GM21825 (cell line): ENCODE measurements around the gene CHSY1.
A peak's percentile ranks its signal among the peaks of the same experiment; 100 is the strongest.
"Not testable (repeated sequence)": the region's sequence is repeated elsewhere in the genome, so short reads cannot be mapped to it uniquely, and the experiment has no call there.

Experiments
- ATAC-seq: cut with Tn5 transposase; IDR thresholded peaks from one replicate; pipeline ENCODE4 v1.9.1; 2021; ENCODE audit warnings: mild to moderate bottlenecking, moderate library complexity; ENCODE audit not compliant: unreplicated experiment

CHSY1 gene

GRCh38 chr15:101138913-101139880, 112.7 kb downstream of the CHSY1 start:
- ATAC-seq = peak; percentile 46

- no peak for ATAC-seq
Observed at GRCh38 chr15:101138086-101138660, 113.7 kb downstream of the CHSY1 start.

GRCh38 chr15:101137312-101137940, 114.4 kb downstream of the CHSY1 start:
- ATAC-seq = no peak

GRCh38 chr15:101136381-101137268, 115.2 kb downstream of the CHSY1 start:
- no peak for ATAC-seq

DNA sequence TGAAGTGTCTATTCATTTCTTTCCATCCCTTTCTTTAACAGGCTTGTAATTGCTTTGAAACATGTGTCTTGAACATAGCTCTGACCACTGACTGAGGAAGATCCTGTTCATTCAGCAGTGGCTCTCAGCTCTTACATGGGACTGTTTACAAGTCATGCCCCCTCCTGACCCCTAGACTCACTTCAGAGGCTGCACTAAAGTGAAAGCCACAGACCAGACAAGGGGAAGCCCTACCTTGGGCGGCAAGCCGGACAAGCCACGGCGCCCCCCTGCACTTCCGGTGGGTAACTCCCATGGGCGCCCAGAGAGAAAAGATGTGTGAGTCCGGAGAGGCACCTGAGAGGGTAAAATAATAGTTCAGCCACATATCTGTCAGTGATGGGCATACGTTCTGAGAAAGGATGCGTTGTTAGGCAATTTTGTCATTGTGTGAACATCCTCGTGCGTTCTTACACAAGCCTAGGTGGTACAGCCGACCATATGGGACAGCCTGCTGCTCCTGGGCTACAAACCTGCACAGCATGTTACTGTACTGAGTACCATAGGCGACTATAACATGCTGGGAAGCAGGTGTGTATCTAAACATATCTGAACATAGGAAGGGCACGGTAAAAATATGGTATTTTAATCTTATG, 116.2 kb downstream of the CHSY1 start:
- ATAC-seq = peak; percentile 83

DNA sequence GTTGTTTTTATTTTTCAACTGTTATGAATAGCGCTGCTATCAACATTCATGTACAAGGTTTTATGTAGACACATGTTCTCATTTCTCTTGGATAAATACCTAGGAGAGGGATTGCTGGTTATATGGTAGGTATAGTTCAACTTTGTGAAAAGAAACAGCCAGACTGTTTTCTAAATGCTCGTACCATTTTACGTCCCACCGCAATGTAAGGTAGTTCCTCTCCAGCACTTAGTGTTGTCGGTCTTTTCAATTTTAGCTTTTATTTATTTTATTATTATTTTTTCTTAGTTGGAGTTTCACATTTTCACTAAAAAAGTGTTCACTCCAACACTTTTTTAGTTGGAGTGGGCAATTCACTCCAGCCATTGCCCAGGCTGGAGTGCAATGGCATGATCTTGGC, 117.1 kb downstream of the CHSY1 start:
- no peak for ATAC-seq

DNA sequence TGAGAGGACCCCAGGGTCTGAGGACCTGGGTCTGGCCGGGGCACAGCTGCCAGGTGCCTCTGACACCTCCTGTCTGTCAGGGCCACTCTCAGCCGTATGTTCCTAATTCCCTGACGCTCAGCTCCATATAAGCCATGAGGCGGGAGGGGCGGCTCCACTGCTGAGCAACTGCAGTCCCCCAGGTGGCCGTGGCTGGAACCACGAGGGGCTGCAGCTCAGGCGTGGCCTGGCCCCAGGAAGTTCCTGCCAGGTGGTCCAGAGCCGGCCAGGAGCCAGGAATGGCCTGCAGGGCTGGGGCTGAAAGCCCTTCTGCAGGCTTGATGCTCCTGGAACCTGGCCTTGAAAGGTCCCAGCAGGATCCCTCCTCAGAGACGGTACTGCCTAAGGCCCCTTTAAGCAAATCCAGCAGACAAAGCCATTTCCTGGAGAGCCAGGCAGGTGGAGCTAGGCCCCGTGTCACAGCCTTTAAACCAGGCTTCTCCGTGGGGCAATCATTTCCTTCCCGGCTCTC, 118.0 kb downstream of the CHSY1 start:
- no peak for ATAC-seq

- no peak for ATAC-seq
Observed at GRCh38 chr15:101133181-101133460, 118.7 kb downstream of the CHSY1 start.

GRCh38 chr15:101132390-101133180, 119.3 kb downstream of the CHSY1 start:
- ATAC-seq = no peak

DNA sequence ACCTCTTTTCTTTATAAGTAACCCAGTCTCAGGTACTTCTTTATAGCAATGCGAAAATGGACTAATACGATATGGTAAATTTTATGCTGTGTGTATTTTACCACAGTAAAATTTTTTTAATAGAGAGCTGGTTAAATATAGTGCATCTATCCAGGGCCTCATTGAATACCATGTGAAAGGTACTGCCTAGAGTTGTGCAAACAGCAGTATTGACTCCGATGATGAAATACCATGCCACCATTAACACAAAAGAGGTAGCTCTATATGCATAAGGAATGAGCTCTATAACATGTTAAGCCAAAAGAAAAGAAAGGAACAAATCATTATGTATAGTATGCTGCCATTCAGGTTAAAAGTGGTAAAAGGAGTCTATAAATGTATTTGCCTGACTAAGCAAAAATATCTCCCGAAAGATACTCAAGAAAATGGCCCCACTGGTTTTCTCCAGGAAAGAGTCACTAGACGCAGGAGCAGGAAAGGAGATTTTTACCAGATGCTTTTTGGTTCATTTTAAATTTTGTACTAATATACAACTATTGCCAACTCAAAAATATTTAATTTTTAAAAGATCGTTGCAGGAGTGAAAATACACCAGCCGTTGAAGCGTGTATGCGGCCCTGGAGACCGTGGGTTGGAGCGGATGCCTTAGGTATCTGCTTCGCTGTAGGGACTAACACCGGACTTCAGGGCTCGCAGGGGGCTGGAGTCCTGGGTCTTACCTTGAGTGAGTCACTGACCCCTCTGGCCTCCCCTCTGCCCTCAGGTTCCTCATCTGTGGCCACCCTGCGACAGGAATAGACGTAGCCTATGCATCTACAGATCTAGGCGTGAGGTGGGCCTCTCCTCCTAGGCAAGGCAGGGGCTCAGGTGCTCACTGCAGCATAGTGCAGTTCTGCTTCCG, 120.1 kb downstream of the CHSY1 start:
- ATAC-seq = no peak

DNA sequence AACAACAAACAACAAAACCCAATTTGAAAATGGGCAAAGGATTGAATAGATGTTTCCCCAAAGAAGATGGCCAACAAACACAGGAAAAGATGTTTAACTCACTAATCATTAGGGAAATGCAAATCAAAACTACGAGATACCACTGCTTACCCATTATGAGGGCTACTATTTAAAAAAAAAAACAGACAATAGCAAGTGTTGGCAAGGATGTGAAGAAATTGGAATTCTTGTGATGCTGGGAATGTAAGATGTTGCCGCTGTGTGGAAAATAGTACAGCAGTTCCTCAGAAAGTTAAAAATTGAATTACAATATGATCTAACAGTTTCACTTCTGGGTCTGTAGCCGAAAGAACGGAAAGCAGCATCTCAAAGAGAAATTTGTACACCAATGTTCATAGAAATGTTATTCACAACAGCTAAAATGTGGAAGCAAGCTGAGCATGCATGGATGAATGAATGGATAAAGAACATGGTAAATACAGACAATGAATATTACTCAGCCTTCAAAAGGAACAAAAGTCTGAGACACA, 121.9 kb downstream of the CHSY1 start:
- no peak for ATAC-seq

DNA sequence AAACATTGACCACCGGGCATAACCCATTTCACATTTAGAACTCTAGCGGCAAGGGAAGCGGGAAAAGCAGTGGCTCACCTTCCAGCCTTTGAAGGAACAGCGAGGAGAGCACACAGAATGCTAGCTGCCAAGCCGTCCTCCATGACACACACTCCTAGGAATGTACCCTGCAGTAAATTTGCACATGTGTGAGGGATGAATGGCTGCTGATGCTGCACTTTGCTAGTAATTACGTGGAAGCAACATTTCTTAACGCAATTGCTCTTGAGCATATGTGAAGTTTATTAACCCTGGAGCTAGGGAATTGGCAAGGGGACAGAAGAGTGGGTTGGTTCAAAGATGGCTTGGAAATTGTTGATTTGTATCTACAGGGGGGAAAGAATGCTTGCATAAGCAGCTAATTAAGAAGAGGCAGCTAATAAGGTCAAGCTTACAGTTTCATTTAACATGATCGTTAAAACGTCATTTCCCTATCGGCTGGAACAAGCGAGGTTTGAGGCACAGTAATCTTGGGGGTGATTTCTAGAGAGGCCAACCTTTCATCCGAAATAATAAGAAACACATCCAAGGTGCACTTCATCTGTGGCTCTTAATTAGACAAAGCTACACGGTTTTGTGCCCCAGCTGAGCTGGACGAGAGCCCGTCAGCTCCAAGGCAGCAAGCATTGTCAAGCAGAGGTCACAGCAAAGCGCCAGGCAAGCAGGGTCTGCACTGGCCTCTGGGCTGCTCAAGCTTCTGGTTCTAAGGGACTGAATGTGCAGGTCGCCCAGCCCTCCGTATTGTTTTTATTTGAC, 123.4 kb downstream of the CHSY1 start:
- no peak for ATAC-seq

- ATAC-seq = peak; percentile 68
Observed at GRCh38 chr15:101127506-101128076, 124.3 kb downstream of the CHSY1 start.

DNA sequence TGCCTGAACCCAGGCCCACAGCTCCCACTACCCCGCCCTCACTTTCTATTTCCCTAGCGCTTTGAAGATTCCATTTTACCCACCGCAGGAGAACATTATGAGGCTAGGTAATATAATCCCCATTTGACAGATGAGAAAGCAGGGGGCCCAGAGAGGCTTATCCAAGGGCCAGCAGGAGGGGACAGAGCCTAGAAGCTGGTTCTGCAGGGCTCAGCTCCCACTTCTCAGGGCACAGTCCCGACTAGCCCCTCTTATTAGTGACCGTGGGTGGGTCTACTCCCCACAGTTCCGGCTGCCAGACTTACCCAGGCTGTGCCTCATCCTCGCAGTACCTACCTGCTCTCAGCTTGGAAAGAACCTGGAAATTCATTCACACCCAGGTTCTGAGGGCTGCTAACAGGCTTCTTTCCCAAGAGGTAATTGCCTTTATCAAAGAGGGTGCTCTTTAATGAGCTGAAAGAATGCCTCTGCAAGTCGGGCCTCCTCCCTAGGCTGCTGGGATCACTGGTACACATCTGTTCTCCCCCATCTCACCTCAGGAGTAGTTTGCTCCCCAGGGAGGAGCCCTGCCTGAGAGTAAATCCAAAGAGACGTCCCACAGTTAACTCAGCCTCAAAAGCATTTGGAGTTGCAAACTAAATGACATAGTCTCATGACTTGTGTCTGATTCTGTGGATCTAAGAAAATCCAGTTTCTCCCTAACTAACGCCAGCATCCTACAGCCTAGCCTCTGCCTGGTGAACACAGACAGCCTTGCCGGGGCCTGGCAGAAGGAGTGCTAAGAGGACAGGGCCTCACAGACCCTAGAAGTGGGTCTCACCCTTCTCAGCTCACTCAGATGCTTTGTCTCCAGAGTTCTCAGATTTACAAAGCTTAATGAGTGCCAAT, 125.0 kb downstream of the CHSY1 start:
- ATAC-seq = peak; percentile 24

- ATAC-seq = not testable (repeated sequence)
Observed at GRCh38 chr15:101125881-101126428, 125.9 kb downstream of the CHSY1 start.
